Esophagus squamous epithelium (tissue), 4 donors: ENCODE data around the gene ALMS1.
"Not testable (repeated sequence)": the region's sequence is repeated elsewhere in the genome, so short reads cannot be mapped to it uniquely, and the experiment has no call there.

Experiments
- CTCF ChIP-seq, 6 experiments: fragments of 450-650 bp in 4 of 6; fragments of 200-600 bp in 2 of 6; sonication (generic) in 2 of 6; IDR thresholded peaks; one replicate each; pipeline ENCODE4 v1.5.1; 2016 to 2019; ENCODE audit warnings: antibody characterized with exemption in 6 of 6, mild to moderate bottlenecking in 4 of 6, moderate library complexity in 4 of 6
- POLR2A ChIP-seq, 4 donors: fragments of 450-650 bp; IDR thresholded peaks; one replicate each; pipeline ENCODE4 v1.6.1; 2017; ENCODE audit warnings: antibody characterized with exemption in 4 of 4, mild to moderate bottlenecking in 4 of 4, moderate library complexity in 3 of 4

GRCh38 chr2:73636977-73637376 lies 251.3 kb downstream of the ALMS1 start:
- TF ChIP-seq CTCF, POLR2A (IDR thresholded peaks at IDR 0.05): not testable (repeated sequence)
